BLaER1 treated with 17β-estradiol and CSF1 and Interleukin-3, amounts not matched to agents 10 nM and 100 nM (cell line): ENCODE data around the gene SERGEF.
"Not testable (repeated sequence)": the region's sequence is repeated elsewhere in the genome, so short reads cannot be mapped to it uniquely, and the experiment has no call there.

Experiments
- H3K27ac ChIP-seq, 11 experiments: shearing (Covaris generic); formaldehyde crosslinking; 2 replicates each; pipeline ENCODE4 v1.8.1; 2022
- H3K27me3 ChIP-seq, 11 experiments: shearing (Covaris generic); formaldehyde crosslinking; 2 replicates each; pipeline ENCODE4 v1.8.1; 2022
- H3K36me3 ChIP-seq, 11 experiments: shearing (Covaris generic); formaldehyde crosslinking; 2 replicates each; pipeline ENCODE4 v1.8.1; 2022
- H3K4me1 ChIP-seq, 10 experiments: shearing (Covaris generic); formaldehyde crosslinking; 2 replicates each; pipeline ENCODE4 v1.8.1; 2022
- H3K4me2 ChIP-seq, 11 experiments: shearing (Covaris generic); formaldehyde crosslinking; 2 replicates each; pipeline ENCODE4 v1.8.1; 2022
- H3K4me3 ChIP-seq, 10 experiments: shearing (Covaris generic); formaldehyde crosslinking; 2 replicates each; pipeline ENCODE4 v1.8.1; 2022
- H3K9ac ChIP-seq, 11 experiments: shearing (Covaris generic); formaldehyde crosslinking; 2 replicates each; pipeline ENCODE4 v1.8.1; 2022
- H3K9me3 ChIP-seq, 11 experiments: shearing (Covaris generic); formaldehyde crosslinking; replicated peaks in 1 of 11; 2 replicates each; pipeline ENCODE4 v1.8.1; 2022
- H4K20me1 ChIP-seq, 11 experiments: shearing (Covaris generic); formaldehyde crosslinking; 2 replicates each; pipeline ENCODE4 v1.8.1; 2022
- Cebpa-rat ChIP-seq, 11 experiments: shearing (Covaris generic); IDR thresholded peaks; 2 replicates each; pipeline ENCODE4 v1.8.1; 2022

SERGEF gene

GRCh38 chr11:17875891-17876290 is 137.0 kb downstream of the SERGEF start:
- no peaks in the 10 kb centered on the region for H3K27me3 ChIP-seq
- no peak overlapping the region for H3K27ac ChIP-seq
- no peak for TF ChIP-seq Cebpa-rat (IDR thresholded peaks at IDR 0.05)
- no peaks in the 10 kb centered on the region; a peak in 1 of 22 replicates for H4K20me1 ChIP-seq
- H3K4me1 ChIP-seq: peaks cover 0 to 21% (median 7%) of the 10 kb centered on the region in 10 experiments; a peak in 13 of 20 replicates
- no peak overlapping the region for H3K4me2 ChIP-seq
- no peak overlapping the region for H3K4me3 ChIP-seq
- H3K9me3 ChIP-seq: no peaks in the 10 kb centered on the region
- peaks cover 8 to 29% (median 16%) of the 10 kb centered on the region in 11 experiments; a peak in 18 of 22 replicates for H3K36me3 ChIP-seq
- H3K9ac ChIP-seq: no peak overlapping the region

DNA sequence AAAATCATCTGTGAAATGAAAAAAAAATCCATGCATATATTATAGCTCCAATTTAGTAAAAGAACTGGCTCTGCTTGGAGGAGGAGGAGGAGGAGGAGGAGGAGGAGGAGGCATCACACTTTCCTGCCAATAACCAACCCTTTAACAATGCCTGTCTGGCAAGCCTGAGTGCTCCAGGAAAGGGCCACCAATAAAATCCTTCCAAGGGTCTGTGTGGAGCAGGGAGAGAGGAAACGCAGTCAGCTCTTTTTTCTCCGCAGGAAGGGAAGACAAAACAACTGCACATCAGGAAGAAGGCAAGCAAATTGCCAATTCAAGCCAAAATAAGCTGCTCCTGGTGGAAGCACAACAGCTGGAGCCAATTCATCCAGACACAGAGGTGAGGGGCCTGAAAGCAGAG is 139.3 kb downstream of the SERGEF start:
- H3K9me3 ChIP-seq: peaks cover 4 to 16% (median 10%) of the 10 kb centered on the region in 11 experiments
- no peak for TF ChIP-seq Cebpa-rat (IDR thresholded peaks at IDR 0.05)
- H3K27me3 ChIP-seq: no peaks in the 10 kb centered on the region
- H3K4me3 ChIP-seq: no peak overlapping the region
- H3K27ac ChIP-seq: no peak overlapping the region
- peaks cover 0 to 13% (median 7%) of the 10 kb centered on the region in 10 experiments; a peak in 13 of 20 replicates for H3K4me1 ChIP-seq
- no peak overlapping the region for H3K4me2 ChIP-seq
- peaks cover 16 to 44% (median 25%) of the 10 kb centered on the region in 11 experiments for H3K36me3 ChIP-seq
- no peak overlapping the region for H3K9ac ChIP-seq
- no peaks in the 10 kb centered on the region; a peak in 1 of 22 replicates for H4K20me1 ChIP-seq

DNA sequence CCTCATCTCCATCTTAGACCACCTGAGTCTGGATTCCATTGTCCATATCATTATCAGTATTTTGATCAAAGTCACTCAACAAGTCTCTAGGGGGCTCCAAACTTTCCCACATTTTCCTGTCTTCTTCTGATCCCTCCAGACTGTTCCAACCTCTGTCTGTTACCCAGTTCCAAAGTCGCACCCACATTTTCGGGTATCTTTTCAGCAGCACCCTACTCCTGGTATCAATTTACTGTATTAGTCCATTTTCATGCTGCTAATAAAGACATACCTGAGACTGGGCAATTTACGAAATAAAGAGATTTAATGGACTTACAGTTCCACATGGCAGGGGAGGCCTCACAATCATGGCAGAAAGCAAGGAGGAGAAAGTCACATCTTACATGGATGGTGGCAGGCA is 144.4 kb downstream of the SERGEF start:
- not testable (repeated sequence) for H3K4me2 ChIP-seq, H3K4me3 ChIP-seq, H3K27ac ChIP-seq, H3K9ac ChIP-seq, H3K4me1 ChIP-seq, H3K27me3 ChIP-seq, H4K20me1 ChIP-seq
- Histone ChIP-seq H3K9me3 (peaks cover 15 to 28% (median 18%) of the 10 kb centered on the region in 11 experiments), H3K36me3 (peaks cover 18 to 57% (median 27%) of the 10 kb centered on the region in 11 experiments; a peak in 18 of 22 replicates)

DNA sequence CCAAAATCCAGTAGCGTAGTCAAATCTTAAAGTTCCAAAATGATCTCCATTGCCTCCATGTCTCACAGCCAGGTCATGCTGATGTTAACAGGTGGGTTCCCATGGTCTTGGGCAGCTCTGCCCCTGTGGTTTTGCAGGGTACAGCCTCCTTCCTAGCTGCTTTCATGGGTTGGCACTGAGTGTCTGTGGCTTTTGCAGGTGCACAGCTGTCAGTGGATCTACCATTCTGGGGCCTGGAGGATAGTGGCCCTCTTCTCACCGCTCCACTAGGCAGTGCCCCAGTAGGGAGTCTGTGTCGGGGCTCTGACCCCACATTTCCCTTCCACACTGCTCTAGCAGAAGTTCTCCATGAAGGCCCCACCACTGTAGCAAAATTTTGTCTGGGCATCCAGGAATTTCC is 145.5 kb downstream of the SERGEF start:
- TF ChIP-seq Cebpa-rat (IDR thresholded peaks at IDR 0.05): no peak
- no peaks in the 10 kb centered on the region for H3K27me3 ChIP-seq
- H3K4me2 ChIP-seq: peak overlapping the region in 3 of 11 experiments; percentile 18 to 19 (median 19); a peak in 3 of 22 replicates

DNA sequence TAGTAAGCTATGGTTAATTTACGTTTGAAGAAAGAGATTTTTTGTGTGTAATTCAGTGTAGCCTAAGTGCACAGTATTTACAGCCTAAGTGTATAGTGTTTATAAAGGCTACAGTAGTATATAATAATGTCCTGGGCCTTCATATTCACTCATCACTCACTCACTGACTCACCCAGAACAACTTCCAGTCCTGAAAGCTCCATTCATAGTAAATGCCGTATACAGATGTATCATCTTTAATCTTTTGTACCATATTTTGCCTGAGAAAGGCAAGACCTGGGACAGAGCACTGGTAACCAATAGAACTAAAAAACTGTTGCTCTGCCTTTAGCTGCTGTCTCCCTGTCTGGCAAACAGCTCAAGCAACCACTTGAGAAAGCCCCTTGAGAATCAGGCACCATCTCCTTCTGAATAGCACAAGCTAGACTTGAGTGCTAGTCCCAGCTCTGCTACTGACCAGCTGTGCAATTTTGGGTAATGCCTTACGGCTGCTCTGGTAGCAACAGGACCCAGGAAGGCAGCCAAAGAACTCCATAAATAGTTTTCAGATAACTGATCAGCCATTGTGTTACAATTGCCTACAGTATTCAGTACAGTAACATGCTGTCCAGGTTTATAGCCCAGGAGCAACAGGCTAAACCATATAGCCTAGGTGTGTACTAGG is 146.9 kb downstream of the SERGEF start:
- peaks cover 13 to 61% (median 24%) of the 10 kb centered on the region in 11 experiments; a peak in 18 of 22 replicates for H3K36me3 ChIP-seq
- H3K4me1 ChIP-seq: peaks cover 0 to 7% (median 0%) of the 10 kb centered on the region in 10 experiments; a peak in 3 of 20 replicates
- peaks cover 15 to 28% (median 18%) of the 10 kb centered on the region in 11 experiments for H3K9me3 ChIP-seq
- no peak overlapping the region for H3K27ac ChIP-seq
- H3K27me3 ChIP-seq: no peaks in the 10 kb centered on the region
- no peak overlapping the region for H3K4me3 ChIP-seq
- H3K4me2 ChIP-seq: no peak overlapping the region
- no peak overlapping the region for H3K9ac ChIP-seq
- H4K20me1 ChIP-seq: no peaks in the 10 kb centered on the region
- TF ChIP-seq Cebpa-rat (IDR thresholded peaks at IDR 0.05): no peak

More for the DNA sequence above, 145.5 kb downstream of the SERGEF start:
- H3K4me1 ChIP-seq: peaks cover 0 to 7% (median 0%) of the 10 kb centered on the region in 10 experiments; a peak in 3 of 20 replicates
- no peaks in the 10 kb centered on the region for H4K20me1 ChIP-seq
- no peak overlapping the region for H3K27ac ChIP-seq
- H3K9ac ChIP-seq: no peak overlapping the region
- H3K36me3 ChIP-seq: peaks cover 13 to 60% (median 24%) of the 10 kb centered on the region in 11 experiments; a peak in 18 of 22 replicates
- H3K9me3 ChIP-seq: peaks cover 15 to 28% (median 18%) of the 10 kb centered on the region in 11 experiments
- H3K4me3 ChIP-seq: no peak overlapping the region

- Histone ChIP-seq H3K4me2 (no peak overlapping the region), H3K4me1 (peaks cover 0 to 7% (median 0%) of the 10 kb centered on the region in 10 experiments; a peak in 3 of 20 replicates), H3K36me3 (peaks cover 13 to 56% (median 22%) of the 10 kb centered on the region in 11 experiments; a peak in 18 of 22 replicates), H3K4me3 (no peak overlapping the region), H3K27ac (no peak overlapping the region), H4K20me1 (no peaks in the 10 kb centered on the region), H3K9me3 (peaks cover 15 to 22% (median 16%) of the 10 kb centered on the region in 11 experiments), H3K27me3 (no peaks in the 10 kb centered on the region), H3K9ac (no peak overlapping the region)
- TF ChIP-seq Cebpa-rat (IDR thresholded peaks at IDR 0.05): no peak
These were observed 148.3 kb downstream of the SERGEF start for GRCh38 chr11:17864478-17864941.

DNA sequence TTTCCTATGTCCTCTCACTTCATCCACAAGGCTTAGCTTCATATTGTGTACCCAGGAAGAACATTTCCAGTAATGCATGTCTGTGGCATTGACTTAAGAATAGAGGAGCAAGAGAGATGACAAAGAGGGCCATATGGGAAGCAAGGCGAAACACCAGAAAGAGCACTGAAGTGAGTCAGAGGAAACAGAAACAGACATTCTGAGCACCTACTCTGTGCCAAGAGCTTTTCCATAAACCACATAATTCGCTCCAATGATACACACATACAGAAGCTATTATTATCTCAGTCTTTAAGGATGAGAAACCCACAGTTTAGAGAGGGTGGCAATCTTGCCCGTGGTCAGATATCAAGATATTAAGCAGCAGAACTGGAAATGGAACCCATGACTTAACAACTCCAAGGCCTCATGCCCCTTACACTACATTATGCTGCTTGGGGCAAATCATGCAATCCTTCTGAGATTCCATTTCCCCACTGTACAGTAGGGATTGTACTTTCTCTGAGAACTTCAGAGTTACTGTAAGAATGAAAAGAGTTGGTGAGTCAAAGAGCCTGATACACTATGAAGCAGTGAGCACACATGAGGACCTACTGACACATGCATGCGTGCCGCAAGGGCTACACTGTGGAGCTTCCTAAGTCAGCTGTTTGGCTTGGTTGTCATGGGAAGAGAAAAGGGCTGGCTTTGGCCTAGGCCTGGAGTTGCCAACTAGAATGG is 151.7 kb downstream of the SERGEF start:
- Histone ChIP-seq H3K36me3 (peaks cover 0 to 33% (median 5%) of the 10 kb centered on the region in 11 experiments; a peak in 9 of 22 replicates), H3K4me2 (no peak overlapping the region), H3K27me3 (no peaks in the 10 kb centered on the region), H3K9me3 (no peaks in the 10 kb centered on the region), H3K4me3 (no peak overlapping the region), H3K9ac (no peak overlapping the region), H3K4me1 (peaks cover 2 to 6% (median 4%) of the 10 kb centered on the region in 10 experiments; a peak in 19 of 20 replicates), H3K27ac (no peak overlapping the region), H4K20me1 (0 out of 22 replicates have a peak, but pooled peaks cover 0 to under 1% (median 0%) of the 10 kb centered on the region in 11 experiments)
- no peak for TF ChIP-seq Cebpa-rat (IDR thresholded peaks at IDR 0.05)

- H4K20me1 ChIP-seq: 0 out of 22 replicates have a peak, but pooled peaks cover 0 to 5% (median 0%) of the 10 kb centered on the region in 11 experiments
- H3K27ac ChIP-seq: no peak overlapping the region
- H3K27me3 ChIP-seq: no peaks in the 10 kb centered on the region
- peaks cover 0 to 29% (median 5%) of the 10 kb centered on the region in 11 experiments; a peak in 9 of 22 replicates for H3K36me3 ChIP-seq
- no peak overlapping the region for H3K4me3 ChIP-seq
- H3K4me2 ChIP-seq: no peak overlapping the region
- no peak for TF ChIP-seq Cebpa-rat (IDR thresholded peaks at IDR 0.05)
- no peak overlapping the region for H3K9ac ChIP-seq
- H3K9me3 ChIP-seq: no peaks in the 10 kb centered on the region
- H3K4me1 ChIP-seq: peaks cover 7 to 14% (median 12%) of the 10 kb centered on the region in 10 experiments; a peak in 19 of 20 replicates
These were observed 153.3 kb downstream of the SERGEF start for GRCh38 chr11:17859552-17859951.
